ENCODE results near the gene CLSTN3. TPM values are rescaled to one million over a fixed set of nuclear protein-coding genes. Genes with fewer than 3 reads are reported as not detected.

Gene CLSTN3
- total RNA-seq, 1 experiment from 2014 or later: 24.7 TPM

- TF ChIP-seq AFF4 (CRISPR knock-in tag; IDR thresholded peaks at IDR 0.05; ENCODE audit: borderline replicate concordance): no peak
- no peak for TF ChIP-seq CDX4 (CRISPR knock-in tag; IDR thresholded peaks at IDR 0.05; ENCODE audit: borderline replicate concordance)
- no peak for TF ChIP-seq ZNF425 (CRISPR knock-in tag; conservative IDR thresholded peaks at IDR 0.05)
These were observed 15.3 kb upstream of the CLSTN3 start (continued) for GRCh38 chr12:7114851-7115250.

GRCh38 chr12:7116196-7116595 is 14.0 kb upstream of the CLSTN3 start:
- CTCF ChIA-PET: no interaction called here
- no peak overlapping the region for H3K27ac Mint-ChIP-seq
- H3K9me3 Mint-ChIP-seq: no peaks in the 10 kb centered on the region
- no peak overlapping the region for H3K4me3 Mint-ChIP-seq
- H3K4me1 Mint-ChIP-seq: peaks cover 4% of the 10 kb centered on the region
- H3K27me3 Mint-ChIP-seq (ENCODE audit: low read depth): peaks cover 5% of the 10 kb centered on the region; the same call in 1 of the 2 replicates
- ATAC-seq (no peak), DNase-seq (ENCODE audit: low spot score) (no peak)
- no peaks in the 10 kb centered on the region for H3K36me3 Mint-ChIP-seq
- POLR2A ChIA-PET: no interaction called here
- no peak for TF ChIP-seq EMX1 (CRISPR knock-in tag; IDR thresholded peaks at IDR 0.05)
- TF ChIP-seq FOXJ3 (CRISPR knock-in tag; IDR thresholded peaks at IDR 0.05; ENCODE audit: borderline replicate concordance): no peak
- TF ChIP-seq ZNF263 (CRISPR knock-in tag; IDR thresholded peaks at IDR 0.05; ENCODE audit: low read depth): no peak
- no peak for TF ChIP-seq USF1 (CRISPR knock-in tag; IDR thresholded peaks at IDR 0.05)
- no peak for TF ChIP-seq NFYB (CRISPR knock-in tag; conservative IDR thresholded peaks at IDR 0.05; ENCODE audit: low read depth)
- no peak for TF ChIP-seq PRDM15 (CRISPR knock-in tag; IDR thresholded peaks at IDR 0.05)
- TF ChIP-seq NFE2L1 (CRISPR knock-in tag; IDR thresholded peaks at IDR 0.05): no peak
- no peak for TF ChIP-seq GRHL2 (CRISPR knock-in tag; IDR thresholded peaks at IDR 0.05; ENCODE audit: insufficient replicate concordance, severe bottlenecking)
- TF ChIP-seq GTF2I (CRISPR knock-in tag; conservative IDR thresholded peaks at IDR 0.05): no peak
- no peak for TF ChIP-seq ZNF281 (CRISPR knock-in tag; IDR thresholded peaks at IDR 0.05)
- no peak for TF ChIP-seq E2F4 (CRISPR knock-in tag; IDR thresholded peaks at IDR 0.05; ENCODE audit: borderline replicate concordance, low read depth)
- no peak for TF ChIP-seq NR3C1 (CRISPR knock-in tag; conservative IDR thresholded peaks at IDR 0.05; ENCODE audit: low read depth)
- TF ChIP-seq KAT7 (CRISPR knock-in tag; IDR thresholded peaks at IDR 0.05; ENCODE audit: borderline replicate concordance): no peak
- TF ChIP-seq E2F1 (CRISPR knock-in tag; IDR thresholded peaks at IDR 0.05): no peak
- TF ChIP-seq ZBTB21 (CRISPR knock-in tag; IDR thresholded peaks at IDR 0.05; ENCODE audit: borderline replicate concordance): no peak
